Uterus (tissue), 4 donors: ENCODE data around the gene PREX1. TPM values are rescaled to one million over a fixed set of nuclear protein-coding genes. Genes with fewer than 3 reads are reported as not detected.

Source experiments
- DNase-seq, 2 donors: peaks; one replicate each; pipeline ENCODE4 v3.0.0-alpha.2; 2019 to 2020
- H3K27ac ChIP-seq, 2 donors: fragments of 200-600 bp; sonication (generic); 1 replicate in 1 of 2; 2 replicates in 1 of 2; pipeline ENCODE4 v1.5.1; 2016 to 2018
- H3K27me3 ChIP-seq, 2 donors: fragments of 200-600 bp; sonication (generic); one replicate each; pipeline ENCODE4 v1.5.1; 2018 to 2019; ENCODE audit warnings: control low read depth in 1 of 2
- H3K36me3 ChIP-seq, 2 donors: fragments of 200-600 bp; sonication (generic); one replicate each; pipeline ENCODE4 v1.5.1; 2019; ENCODE audit warnings: control low read depth in 1 of 2
- H3K4me1 ChIP-seq, 2 donors: fragments of 200-600 bp; sonication (generic); one replicate each; pipeline ENCODE4 v1.5.1; 2018 to 2019; ENCODE audit warnings: control low read depth in 1 of 2
- H3K4me3 ChIP-seq, 2 donors: fragments of 200-600 bp; sonication (generic); 1 replicate in 1 of 2; 2 replicates in 1 of 2; pipeline ENCODE4 v1.5.1; 2018 to 2019; ENCODE audit warnings: mild to moderate bottlenecking in 1 of 2
- H3K9me3 ChIP-seq, 2 donors: fragments of 200-600 bp; sonication (generic); one replicate each; pipeline ENCODE4 v1.5.1; 2019; ENCODE audit warnings: control low read depth in 1 of 2
- CTCF ChIP-seq, 4 experiments: fragments of 200-600 bp in 2 of 4; fragments of 450-650 bp in 2 of 4; sonication (generic) in 2 of 4; IDR thresholded peaks; one replicate each; pipeline ENCODE4 v1.5.1; 2016 to 2019; ENCODE audit warnings: antibody characterized with exemption in 4 of 4, mild to moderate bottlenecking in 2 of 4, moderate library complexity in 1 of 4
- POLR2A ChIP-seq, 2 donors: fragments of 450-650 bp; IDR thresholded peaks; one replicate each; pipeline ENCODE4 v1.6.1; 2016; ENCODE audit warnings: antibody characterized with exemption in 2 of 2, mild to moderate bottlenecking in 1 of 2, moderate library complexity in 1 of 2
- intact Hi-C: fragments of 100-400 bp; cut with DNase I; formaldehyde crosslinking; loops from one replicate; pipeline ENCODE4 v1.15.1; 2023; ENCODE audit warnings: low total_unique reads
- total RNA-seq, 4 donors: library from RNA; depleted of rRNA in 3 of 4; stranded (reverse); fragments of >200 nt in 3 of 4; gene quantifications; one replicate each; pipeline versions ENCODE4 v1.1.0 to v1.2.4, GENCODE V29; 2014 to 2023
- donor health status: DM: yes; HTN: yes; CAD: no.

Gene PREX1
- total RNA-seq, 4 donors from 2014 or later, result 3.6 to 19.7 (median 11.3) TPM

- H3K27ac ChIP-seq, result no peak overlapping the region
- H3K36me3 ChIP-seq, result no peaks in the 10 kb centered on the region
- DNase-seq, result no peak
- TF ChIP-seq POLR2A (IDR thresholded peaks at IDR 0.05) (no peak), CTCF (IDR thresholded peaks at IDR 0.05) (no peak)
- no peaks in the 10 kb centered on the region for H3K9me3 ChIP-seq
- H3K27me3 ChIP-seq, result no peaks in the 10 kb centered on the region
- no peaks in the 10 kb centered on the region for H3K4me1 ChIP-seq
- H3K4me3 ChIP-seq, result no peak overlapping the region
- intact Hi-C loops, result loop anchor here (10.0 kb wide), 1 partner anchor 845 kb away; the partner anchor contains the start of gene SULF2
These were observed 198.5 kb downstream of the PREX1 start for GRCh38 chr20:48629069-48629959.

GRCh38 chr20:48627737-48628128 is 200.1 kb downstream of the PREX1 start:
- Histone ChIP-seq H3K27me3 (no peaks in the 10 kb centered on the region), H3K27ac (no peak overlapping the region), H3K36me3 (no peaks in the 10 kb centered on the region), H3K4me1 (no peaks in the 10 kb centered on the region), H3K9me3 (no peaks in the 10 kb centered on the region), H3K4me3 (no peak overlapping the region)
- intact Hi-C loops, result loop anchor here (10.0 kb wide), 1 partner anchor 843 kb away; the partner anchor contains the start of gene SULF2
- DNase-seq, result no peak
- TF ChIP-seq CTCF (IDR thresholded peaks at IDR 0.05) (no peak), POLR2A (IDR thresholded peaks at IDR 0.05) (no peak)

GRCh38 chr20:48626938-48627736 is 200.7 kb downstream of the PREX1 start:
- Histone ChIP-seq H3K9me3 (no peaks in the 10 kb centered on the region), H3K4me3 (no peak overlapping the region), H3K27me3 (no peaks in the 10 kb centered on the region), H3K4me1 (no peaks in the 10 kb centered on the region), H3K27ac (no peak overlapping the region), H3K36me3 (no peaks in the 10 kb centered on the region)
- intact Hi-C loops, result loop anchor here (10.0 kb wide), 1 partner anchor 842 kb away; the partner anchor contains the start of gene SULF2
- TF ChIP-seq POLR2A (IDR thresholded peaks at IDR 0.05), result no peak
- TF ChIP-seq CTCF (IDR thresholded peaks at IDR 0.05), result no peak
- no peak for DNase-seq

GRCh38 chr20:48626226-48626937 is 201.4 kb downstream of the PREX1 start:
- intact Hi-C loops, result loop anchor here (10.0 kb wide), 1 partner anchor 842 kb away; the partner anchor contains the start of gene SULF2
- no peak for DNase-seq
- Histone ChIP-seq H3K9me3 (no peaks in the 10 kb centered on the region), H3K36me3 (no peaks in the 10 kb centered on the region), H3K4me1 (no peaks in the 10 kb centered on the region), H3K27ac (no peak overlapping the region), H3K4me3 (no peak overlapping the region), H3K27me3 (no peaks in the 10 kb centered on the region)
- TF ChIP-seq CTCF (IDR thresholded peaks at IDR 0.05) (no peak), POLR2A (IDR thresholded peaks at IDR 0.05) (no peak)
